WERI-Rb-1 (cell line): ENCODE results near the gene DPF3.

Source experiments
- DNase-seq: peaks from one replicate; pipeline ENCODE4 v3.0.0-alpha.2; 2020
- H3K27ac ChIP-seq: fragments of 250-450 bp; sonication (Bioruptor Pico); 2 replicates; pipeline ENCODE4 v1.5.1; 2020; ENCODE audit warnings: mild to moderate bottlenecking, moderate library complexity
- H3K27me3 ChIP-seq: fragments of 250-450 bp; sonication (Bioruptor Pico); 2 replicates; pipeline ENCODE4 v1.5.1; 2021; ENCODE audit warnings: mild to moderate bottlenecking, low read depth, moderate library complexity; ENCODE audit not compliant: insufficient read depth, severe bottlenecking
- H3K36me3 ChIP-seq: fragments of 250-450 bp; sonication (Bioruptor Pico); 2 replicates; pipeline ENCODE4 v1.5.1; 2020; ENCODE audit warnings: mild to moderate bottlenecking, moderate library complexity
- H3K4me3 ChIP-seq: 2 replicates; pipeline ENCODE4 v1.5.1; 2011; ENCODE audit warnings: low read depth, mild to moderate bottlenecking, control low read depth, low read length
- H3K9me3 ChIP-seq: fragments of 250-450 bp; sonication (Bioruptor Pico); 2 replicates; pipeline ENCODE4 v1.5.1; 2021; ENCODE audit warnings: mild to moderate bottlenecking, moderate library complexity; ENCODE audit not compliant: severe bottlenecking
- TF ChIP-seq, protein P1 (sequence below): IDR thresholded peaks from 2 replicates; pipeline ENCODE4 v1.5.1; 2011; ENCODE audit warnings: low read depth, mild to moderate bottlenecking, control low read depth, inconsistent platforms, low read length

Gene DPF3

DNA sequence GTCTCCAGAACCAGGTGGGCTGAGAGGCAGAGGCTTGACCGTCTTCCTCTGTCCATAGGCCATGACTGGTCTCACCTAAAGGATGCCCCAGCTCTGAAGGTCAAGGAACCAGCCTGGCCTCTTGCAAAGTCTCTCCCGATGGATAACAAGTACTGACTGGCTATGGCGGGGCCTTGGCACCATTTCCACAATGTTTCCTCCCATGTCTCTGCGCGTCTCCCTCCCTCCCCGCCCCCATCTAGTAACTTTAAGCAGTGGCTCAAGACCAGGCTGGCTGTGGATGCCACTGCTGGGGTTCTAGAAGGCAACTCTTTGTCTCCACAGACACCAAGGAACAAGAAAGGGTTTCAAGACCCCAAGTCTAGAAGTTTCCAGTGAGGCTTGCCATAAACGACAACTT, 275.5 kb downstream of the DPF3 start:
- no peaks in the 10 kb centered on the region for H3K27me3 ChIP-seq

DNA sequence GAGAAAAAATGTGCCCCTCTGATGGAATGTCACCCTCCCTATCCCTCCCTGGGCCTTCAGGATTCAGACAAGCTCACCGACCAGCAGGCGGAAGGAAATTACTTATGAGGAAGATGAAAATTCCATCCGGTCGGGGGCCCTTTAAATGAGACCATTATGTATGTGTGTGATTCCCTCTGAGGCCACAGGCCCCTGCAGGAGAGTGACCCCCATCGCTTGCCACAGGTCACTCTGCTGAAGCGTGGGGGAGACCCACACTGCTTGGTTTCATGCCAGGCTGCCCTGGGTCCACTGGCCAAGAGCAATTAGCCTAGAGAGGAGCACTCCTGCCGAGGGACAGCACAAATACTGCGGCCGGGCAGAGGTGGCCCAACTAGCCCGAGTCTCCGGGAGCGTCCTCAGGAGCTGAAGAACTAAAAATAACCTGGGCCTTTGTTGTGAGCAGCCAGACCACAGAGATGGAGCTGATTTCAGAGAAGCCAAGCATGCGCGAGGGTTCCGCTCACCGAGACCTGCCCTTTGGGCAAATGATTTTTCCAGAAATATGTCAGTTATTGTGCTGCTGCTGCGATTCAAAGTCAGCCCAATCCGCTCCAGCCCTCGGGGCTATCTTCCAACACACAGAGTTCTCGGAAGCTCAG, 276.4 kb downstream of the DPF3 start:
- Histone ChIP-seq H3K27me3 (no peaks in the 10 kb centered on the region), H3K27ac (no peak overlapping the region), H3K4me3 (no peak overlapping the region), H3K9me3 (no peaks in the 10 kb centered on the region), H3K36me3 (no peaks in the 10 kb centered on the region)
- TF ChIP-seq, protein P1, sequence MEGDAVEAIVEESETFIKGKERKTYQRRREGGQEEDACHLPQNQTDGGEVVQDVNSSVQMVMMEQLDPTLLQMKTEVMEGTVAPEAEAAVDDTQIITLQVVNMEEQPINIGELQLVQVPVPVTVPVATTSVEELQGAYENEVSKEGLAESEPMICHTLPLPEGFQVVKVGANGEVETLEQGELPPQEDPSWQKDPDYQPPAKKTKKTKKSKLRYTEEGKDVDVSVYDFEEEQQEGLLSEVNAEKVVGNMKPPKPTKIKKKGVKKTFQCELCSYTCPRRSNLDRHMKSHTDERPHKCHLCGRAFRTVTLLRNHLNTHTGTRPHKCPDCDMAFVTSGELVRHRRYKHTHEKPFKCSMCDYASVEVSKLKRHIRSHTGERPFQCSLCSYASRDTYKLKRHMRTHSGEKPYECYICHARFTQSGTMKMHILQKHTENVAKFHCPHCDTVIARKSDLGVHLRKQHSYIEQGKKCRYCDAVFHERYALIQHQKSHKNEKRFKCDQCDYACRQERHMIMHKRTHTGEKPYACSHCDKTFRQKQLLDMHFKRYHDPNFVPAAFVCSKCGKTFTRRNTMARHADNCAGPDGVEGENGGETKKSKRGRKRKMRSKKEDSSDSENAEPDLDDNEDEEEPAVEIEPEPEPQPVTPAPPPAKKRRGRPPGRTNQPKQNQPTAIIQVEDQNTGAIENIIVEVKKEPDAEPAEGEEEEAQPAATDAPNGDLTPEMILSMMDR = no peak
- no peak for DNase-seq

More for the DNA sequence above, 275.5 kb downstream of the DPF3 start:
- H3K36me3 ChIP-seq = no peaks in the 10 kb centered on the region
- H3K9me3 ChIP-seq = no peaks in the 10 kb centered on the region
- H3K27ac ChIP-seq = no peak overlapping the region
- no peak for DNase-seq
- TF ChIP-seq, protein P1 = no peak
- no peak overlapping the region for H3K4me3 ChIP-seq

DNA sequence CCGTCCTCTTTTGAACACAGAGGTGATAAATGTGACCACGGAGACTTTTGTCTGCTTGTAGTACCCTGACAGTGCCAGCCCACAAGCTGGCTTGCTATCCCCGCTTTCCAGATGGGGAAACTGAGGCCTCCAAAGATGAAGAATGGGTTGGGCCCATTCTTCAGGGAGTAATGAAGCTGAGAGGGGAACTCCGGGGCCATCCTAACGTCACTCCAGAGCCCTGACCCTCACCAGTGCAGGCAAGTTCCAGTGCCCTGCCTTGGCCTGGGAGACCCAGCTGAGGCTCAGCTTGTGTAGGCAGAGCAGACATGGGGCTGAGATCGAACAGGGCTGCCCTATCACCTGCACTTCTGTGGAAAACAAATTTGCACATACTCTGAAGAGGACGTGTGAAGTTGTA, 277.1 kb downstream of the DPF3 start:
- TF ChIP-seq, protein P1 = no peak
- no peaks in the 10 kb centered on the region for H3K36me3 ChIP-seq
- H3K27ac ChIP-seq = no peak overlapping the region
- no peaks in the 10 kb centered on the region for H3K9me3 ChIP-seq
- no peak for DNase-seq
- H3K27me3 ChIP-seq = no peaks in the 10 kb centered on the region
- no peak overlapping the region for H3K4me3 ChIP-seq

DNA sequence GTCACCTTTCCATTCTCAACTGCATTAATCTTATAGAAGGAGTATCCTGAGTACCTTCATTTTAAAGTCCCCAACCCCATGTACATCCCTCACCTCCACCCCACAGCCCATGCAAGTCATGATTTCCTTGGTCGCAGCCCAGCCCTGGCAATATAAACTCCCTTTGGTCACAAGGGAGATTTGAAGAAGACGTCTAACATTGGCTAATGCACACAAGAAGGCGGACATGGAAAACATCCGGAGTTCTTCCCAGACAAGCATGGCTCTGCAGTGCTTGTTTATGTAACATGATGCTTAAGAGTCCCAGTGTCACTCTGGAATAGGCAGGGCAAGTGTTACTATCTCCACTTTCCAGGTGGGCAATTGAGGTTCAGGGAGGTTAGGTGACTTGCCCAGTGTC, 277.6 kb downstream of the DPF3 start:
- no peaks in the 10 kb centered on the region for H3K27me3 ChIP-seq
- no peaks in the 10 kb centered on the region for H3K36me3 ChIP-seq
- DNase-seq = no peak
- no peak overlapping the region for H3K27ac ChIP-seq
- TF ChIP-seq, protein P1 = no peak
- no peaks in the 10 kb centered on the region for H3K9me3 ChIP-seq
- no peak overlapping the region for H3K4me3 ChIP-seq

DNA sequence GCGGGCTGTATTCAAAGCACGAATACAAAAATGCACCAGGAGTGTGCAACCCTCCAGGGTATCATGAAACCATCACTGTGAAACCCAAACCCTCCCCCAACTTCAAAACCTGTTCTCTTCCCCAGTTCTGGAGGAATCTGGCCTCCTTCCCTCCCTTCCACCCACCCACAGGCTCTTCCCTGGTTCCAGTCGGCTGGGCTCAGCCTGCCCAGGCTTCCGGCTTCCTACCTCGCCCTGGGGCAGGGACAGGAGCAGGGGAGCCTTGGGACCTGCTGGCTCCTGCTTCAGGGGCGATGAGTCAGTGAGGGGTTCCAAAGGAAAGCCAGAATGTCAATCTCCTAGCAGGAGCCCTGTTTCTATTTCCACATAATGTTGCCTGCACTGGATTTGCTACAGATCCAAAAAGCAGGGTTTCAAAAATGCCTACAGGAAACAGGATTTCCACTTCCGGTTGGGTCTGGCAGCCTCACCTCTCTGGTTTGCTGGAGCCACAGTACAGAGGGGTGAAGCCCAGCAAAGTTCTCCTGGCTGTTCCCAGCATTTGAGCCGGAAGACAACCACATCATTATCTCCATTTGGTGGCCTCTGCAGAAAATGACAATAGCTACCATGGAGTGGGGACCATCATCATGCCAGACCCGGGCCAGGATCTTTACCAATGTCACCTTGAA, 278.3 kb downstream of the DPF3 start:
- Histone ChIP-seq H3K27ac (no peak overlapping the region), H3K36me3 (no peaks in the 10 kb centered on the region), H3K27me3 (no peaks in the 10 kb centered on the region), H3K4me3 (no peak overlapping the region), H3K9me3 (no peaks in the 10 kb centered on the region)
- TF ChIP-seq, protein P1 = no peak
- no peak for DNase-seq
